ENCODE results near the gene SLC26A1. TPM values are rescaled to one million over a fixed set of nuclear protein-coding genes. Genes with fewer than 3 reads are reported as not detected.

SLC26A1 gene
- total RNA-seq, 1 donor from 2014 or later: not detected

DNA sequence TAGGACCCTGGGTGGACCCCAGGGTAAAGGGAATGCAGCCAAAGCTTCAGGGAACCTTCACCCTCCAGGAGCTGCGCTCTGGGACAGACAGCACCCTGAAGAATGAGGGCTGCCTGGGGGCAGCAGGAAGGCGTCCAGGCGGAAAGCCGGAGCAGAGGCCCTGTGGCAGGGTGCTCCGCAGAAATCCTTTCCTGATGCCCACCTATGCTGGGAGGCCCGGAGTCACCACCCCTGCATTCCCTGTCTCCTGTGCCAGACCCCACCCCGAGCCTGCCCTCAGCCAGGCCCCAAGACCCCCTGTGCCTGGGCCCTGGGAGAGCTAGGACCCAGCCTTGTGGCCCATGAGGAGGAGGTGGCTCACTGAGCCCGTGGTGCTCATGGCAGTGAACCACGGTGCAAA lies 18.5 kb downstream of the SLC26A1 start:
- Mint-ChIP-seq H3K36me3 (ENCODE audit: low read depth) (peaks cover 1% of the 10 kb centered on the region), H3K4me3 (no peak overlapping the region), H3K4me1 (peaks cover 13% of the 10 kb centered on the region), H3K27ac (no peak overlapping the region), H3K9me3 (no peaks in the 10 kb centered on the region), H3K27me3 (no peaks in the 10 kb centered on the region)
- no peak for DNase-seq
- ChIA-PET CTCF (no interaction called here), POLR2A (no interaction called here)
- intact Hi-C loops (cut with micrococcal nuclease): no loop called here
- ATAC-seq (ENCODE audit: low read depth): no peak
- no peak for TF ChIP-seq CTCF (IDR thresholded peaks at IDR 0.05)

DNA sequence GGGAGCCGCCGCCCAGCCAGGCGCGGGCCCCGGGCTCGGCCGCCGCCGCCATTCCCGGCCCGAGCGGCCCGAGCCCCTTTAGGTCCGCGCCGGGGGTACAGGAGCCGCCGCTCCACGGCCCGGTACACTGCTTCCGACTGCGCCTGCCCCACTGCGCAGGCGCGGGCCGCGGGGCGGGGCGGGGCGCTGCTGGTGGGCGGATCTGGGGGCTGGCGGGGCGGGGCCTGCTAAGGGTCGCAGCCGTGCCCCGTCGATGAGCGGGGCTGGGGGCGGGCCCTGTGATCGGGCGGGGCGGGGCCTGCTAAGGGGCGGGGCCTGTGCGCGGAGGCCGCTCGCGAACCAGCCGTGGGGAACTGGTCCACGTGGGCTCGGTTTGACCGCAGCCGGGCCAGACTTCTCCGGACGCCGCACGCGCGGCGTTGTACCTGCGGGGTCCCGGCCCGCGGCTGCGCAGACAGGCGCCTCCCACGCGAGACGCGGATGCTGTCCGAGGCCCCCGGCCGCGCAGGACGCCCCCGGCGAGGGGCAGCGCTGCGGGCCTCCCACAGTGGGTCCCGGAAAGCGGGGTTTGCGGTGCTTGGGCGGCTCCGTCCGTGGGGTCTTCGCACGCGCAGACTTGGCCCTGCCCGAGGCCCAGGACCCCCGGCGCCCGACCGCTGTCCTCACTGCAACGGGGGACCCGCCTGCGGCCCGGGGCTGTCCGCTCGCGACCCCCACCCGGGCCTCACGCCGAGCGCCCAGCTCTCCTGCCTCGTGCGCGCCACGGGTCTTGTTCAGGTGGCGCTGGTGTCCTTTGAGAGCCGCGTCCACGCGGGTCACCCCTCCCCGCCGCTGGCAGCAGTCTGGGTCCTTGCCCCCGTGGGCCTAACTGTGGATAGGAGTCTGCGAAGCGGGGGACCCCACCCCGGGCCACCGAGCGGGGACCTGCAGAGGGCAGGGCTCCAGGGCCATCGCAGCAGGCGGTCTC lies 19.5 kb downstream of the SLC26A1 start, which contains the start of gene DGKQ:
DGKQ (minus strand) TSS at position 139 of the 967 bp plus-strand sequence; CDS start at position 52, 87 bp downstream.
- peak; percentile 87 for DNase-seq
- intact Hi-C loops (cut with micrococcal nuclease): loop anchor here (1.0 to 2.0 kb wide), 9 partner anchors 14 to 607 kb away; partner anchors contain the start of genes FGFRL1, GAK, IDUA and PCGF3
- no peak for TF ChIP-seq CTCF (IDR thresholded peaks at IDR 0.05)
- peak within 1 kb of the TSS; percentile 60 for H3K4me3 Mint-ChIP-seq
- H3K9me3 Mint-ChIP-seq: no peaks in the 10 kb centered on the region
- H3K36me3 Mint-ChIP-seq (ENCODE audit: low read depth): peaks cover 1% of the 10 kb centered on the region
- H3K27me3 Mint-ChIP-seq: no peaks in the 10 kb centered on the region
- POLR2A ChIA-PET: interaction anchor here (1.0 to 1.2 kb wide), 2 partner anchors 13 to 41 kb away, joined by 3 to 4 read pairs; partner anchors contain the start of genes GAK, IDUA and TMEM175
- ATAC-seq (ENCODE audit: low read depth): peak; percentile 98
- peaks cover 13% of the 10 kb centered on the region for H3K4me1 Mint-ChIP-seq
- CTCF ChIA-PET: no interaction called here
- no peak within 1 kb of the TSS for H3K27ac Mint-ChIP-seq

DNA sequence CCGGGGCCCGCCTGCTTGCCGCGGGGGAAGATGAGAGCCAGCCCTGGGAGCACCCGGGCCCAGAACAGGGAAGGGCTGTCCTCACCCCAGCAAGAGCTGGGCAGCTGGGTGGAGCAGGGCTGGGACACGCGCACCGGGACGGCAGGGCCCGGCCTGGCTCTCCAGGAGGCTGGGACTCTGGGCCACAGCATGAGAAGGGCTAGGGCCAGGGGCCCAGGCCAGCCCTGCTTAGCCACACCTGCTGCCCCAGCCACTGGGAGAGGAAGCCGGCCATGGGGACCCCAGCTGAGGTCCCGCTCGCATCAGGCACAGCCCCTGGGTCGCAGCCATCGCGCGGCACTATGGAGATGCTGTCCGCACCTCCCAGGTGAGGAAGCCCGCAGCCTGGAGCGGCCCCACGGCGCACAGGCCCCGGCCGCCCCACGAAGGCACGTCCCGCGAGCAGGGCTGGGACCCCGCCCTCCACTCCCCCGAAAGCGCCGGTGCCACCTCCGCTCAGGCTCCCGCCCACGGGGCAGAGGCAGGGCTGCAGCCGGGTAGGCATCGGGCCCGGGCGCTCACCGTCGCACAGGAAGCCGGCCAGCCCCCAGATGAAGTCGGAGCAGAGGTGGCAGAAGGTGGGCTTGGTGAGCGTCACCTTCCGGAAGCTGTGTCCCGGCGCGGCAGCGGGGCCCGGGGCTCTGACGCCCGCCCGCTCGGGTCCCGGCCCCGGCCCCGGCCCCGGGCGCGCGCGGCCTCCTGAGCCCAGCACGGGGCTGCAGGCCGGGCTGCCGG lies 20.4 kb downstream of the SLC26A1 start:
- DNase-seq (peak; percentile 55), ATAC-seq (ENCODE audit: low read depth) (peak; percentile 44)
- ChIA-PET CTCF (no interaction called here), POLR2A (interaction anchor here (0.9 to 1.2 kb wide), 3 partner anchors 14 to 40 kb away, joined by 3 to 4 read pairs (median 3); partner anchors contain the start of genes GAK, IDUA and TMEM175)
- H3K27me3 Mint-ChIP-seq: no peaks in the 10 kb centered on the region
- peaks cover 1% of the 10 kb centered on the region for H3K36me3 Mint-ChIP-seq (ENCODE audit: low read depth)
- peaks cover 13% of the 10 kb centered on the region for H3K4me1 Mint-ChIP-seq
- no peak overlapping the region for H3K27ac Mint-ChIP-seq
- H3K9me3 Mint-ChIP-seq: no peaks in the 10 kb centered on the region
- no peak for TF ChIP-seq CTCF (IDR thresholded peaks at IDR 0.05)
- H3K4me3 Mint-ChIP-seq: peak overlapping the region; percentile 60
- intact Hi-C loops (cut with micrococcal nuclease): loop anchor here (1.0 to 2.0 kb wide), 9 partner anchors 14 to 608 kb away; partner anchors contain the start of genes FGFRL1, GAK, IDUA and PCGF3

- ATAC-seq (ENCODE audit: low read depth) (no peak), DNase-seq (no peak)
- TF ChIP-seq CTCF (IDR thresholded peaks at IDR 0.05): no peak
- ChIA-PET CTCF (no interaction called here), POLR2A (interaction anchor here (0.6 to 1.2 kb wide), 3 partner anchors 39 to 477 kb away, joined by 3 to 5 read pairs (median 4); partner anchors contain the start of genes GAK and TMEM175)
- H3K36me3 Mint-ChIP-seq (ENCODE audit: low read depth): peaks cover 1% of the 10 kb centered on the region
- peaks cover 13% of the 10 kb centered on the region for H3K4me1 Mint-ChIP-seq
- H3K27ac Mint-ChIP-seq: no peak overlapping the region
- no peaks in the 10 kb centered on the region for H3K9me3 Mint-ChIP-seq
- intact Hi-C loops (cut with micrococcal nuclease): loop anchor here (2.0 kb wide), 3 partner anchors 39 to 609 kb away; partner anchors contain the start of gene FGFRL1
- H3K4me3 Mint-ChIP-seq: peak overlapping the region; percentile 46
- H3K27me3 Mint-ChIP-seq: no peaks in the 10 kb centered on the region
These were observed 21.3 kb downstream of the SLC26A1 start for GRCh38 chr4:971666-972500.
